HG03378 (cell line): Measurements from ENCODE around the gene LARP1.
A peak's percentile ranks its signal among the peaks of the same experiment; 100 is the strongest.
"Not testable (repeated sequence)": the region's sequence is repeated elsewhere in the genome, so short reads cannot be mapped to it uniquely, and the experiment has no call there.

Experiments used
- ATAC-seq: cut with Tn5 transposase; IDR thresholded peaks from one replicate; pipeline ENCODE4 v1.9.1; 2021; ENCODE audit warnings: mild to moderate bottlenecking, moderate library complexity; ENCODE audit not compliant: unreplicated experiment

LARP1 gene

DNA sequence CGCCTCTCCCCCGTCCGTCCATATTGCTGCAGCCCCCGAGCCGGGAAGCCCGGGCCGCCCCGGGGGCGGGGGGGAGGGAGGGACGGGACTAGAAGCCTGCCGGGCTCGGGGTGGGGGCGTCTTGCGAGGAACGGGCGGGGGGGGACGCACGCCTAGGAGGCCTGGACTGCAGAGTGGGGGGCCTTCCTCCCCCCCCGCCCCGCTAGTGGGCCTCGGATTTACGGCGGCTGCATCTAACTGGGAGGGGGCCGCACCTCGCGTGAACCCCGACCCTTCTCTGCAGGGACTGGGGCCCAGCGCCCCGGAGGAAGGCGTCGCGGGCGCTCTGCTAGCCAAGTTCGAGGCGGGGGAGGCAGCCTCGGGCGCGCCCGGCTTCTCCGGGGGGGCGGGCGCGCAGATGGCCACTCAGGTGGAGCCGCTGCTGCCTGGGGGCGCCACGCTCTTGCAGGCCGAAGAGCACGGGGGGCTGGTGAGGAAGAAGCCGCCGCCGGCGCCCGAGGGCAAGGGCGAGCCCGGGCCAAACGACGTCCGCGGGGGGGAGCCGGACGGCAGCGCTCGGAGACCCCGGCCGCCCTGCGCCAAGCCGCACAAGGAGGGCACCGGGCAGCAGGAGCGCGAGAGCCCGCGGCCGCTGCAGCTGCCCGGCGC, at the start of gene LARP1:
LARP1 (plus strand) TSS at position 17 of the 648 bp plus-strand sequence; CDS start at position 398, 381 bp downstream.
- no peak for ATAC-seq

DNA sequence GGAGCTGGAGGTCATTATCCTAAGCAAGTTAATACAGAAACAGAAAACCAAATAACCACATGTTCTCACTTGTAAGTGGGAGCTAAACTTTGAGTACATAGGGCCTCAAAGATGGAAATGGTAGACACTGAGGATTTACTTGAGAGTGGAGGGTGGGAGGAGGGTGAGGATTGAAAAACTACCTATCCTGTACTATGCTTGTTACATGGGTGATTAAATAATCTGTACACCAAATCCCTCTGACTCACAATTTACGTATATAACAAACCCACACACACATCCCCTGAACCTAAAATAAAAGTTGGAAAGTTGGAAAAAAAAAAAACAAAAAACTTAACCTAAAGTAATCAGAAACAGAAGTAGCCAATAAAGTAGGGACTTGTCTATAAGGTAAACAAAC, 48.8 kb upstream of the LARP1 start:
- ATAC-seq, result no peak

DNA sequence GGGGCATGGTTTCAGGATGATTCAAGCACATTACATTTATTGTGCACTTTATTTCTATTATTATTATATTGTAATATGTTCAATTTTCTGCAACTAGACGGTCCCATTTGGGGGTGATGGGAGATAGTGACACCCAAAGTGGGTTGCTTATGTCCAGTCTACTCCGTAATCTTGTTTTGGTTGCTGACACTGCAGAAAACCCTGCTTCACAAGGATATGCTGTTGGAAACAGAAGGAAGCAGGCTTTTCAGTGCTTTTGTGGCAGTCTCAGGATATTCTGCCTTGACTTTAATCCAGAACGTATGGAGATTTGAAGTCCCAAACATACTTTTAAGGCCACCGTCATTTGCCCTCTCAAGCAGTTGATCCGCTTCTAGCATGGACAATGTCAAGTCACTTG, 47.5 kb upstream of the LARP1 start:
- no peak for ATAC-seq

DNA sequence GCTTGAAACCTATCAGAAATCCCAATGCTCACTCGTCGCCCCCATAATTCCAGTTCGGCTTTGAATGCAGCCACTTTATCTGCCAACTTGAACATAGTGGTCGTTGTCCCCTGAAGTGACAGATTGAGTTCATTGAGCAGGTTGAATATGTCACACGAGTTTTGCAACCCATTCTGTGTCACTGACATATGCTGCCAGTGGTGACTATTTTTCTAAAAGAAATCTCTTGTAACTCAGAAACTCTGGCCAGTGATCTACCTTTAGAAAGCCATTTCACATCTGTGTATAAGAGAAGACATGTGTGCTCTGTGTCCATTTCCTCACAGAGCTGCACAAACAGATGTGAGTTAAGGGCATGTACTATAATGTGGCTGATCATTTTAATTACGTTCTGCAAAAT, 47.0 kb upstream of the LARP1 start:
- ATAC-seq, result no peak

DNA sequence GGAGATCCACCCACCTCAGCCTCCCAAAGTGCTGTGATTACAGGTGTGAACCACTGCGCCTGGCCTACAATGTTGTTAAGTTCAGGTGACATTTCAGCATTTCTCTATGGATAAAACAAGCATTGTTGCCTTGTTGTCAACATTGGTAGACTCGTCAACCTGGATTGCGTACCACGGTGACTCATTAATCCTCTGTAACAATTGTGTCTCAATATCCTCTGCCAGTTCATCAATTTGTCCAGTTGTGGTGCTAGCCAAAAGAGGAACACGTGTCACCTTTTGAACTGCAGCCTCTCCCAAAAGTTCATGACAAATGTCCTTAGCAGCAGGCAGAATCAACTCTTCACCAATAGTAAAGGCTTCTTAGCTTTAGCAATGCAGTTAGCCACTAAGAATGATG, 46.3 kb upstream of the LARP1 start:
- no peak for ATAC-seq

DNA sequence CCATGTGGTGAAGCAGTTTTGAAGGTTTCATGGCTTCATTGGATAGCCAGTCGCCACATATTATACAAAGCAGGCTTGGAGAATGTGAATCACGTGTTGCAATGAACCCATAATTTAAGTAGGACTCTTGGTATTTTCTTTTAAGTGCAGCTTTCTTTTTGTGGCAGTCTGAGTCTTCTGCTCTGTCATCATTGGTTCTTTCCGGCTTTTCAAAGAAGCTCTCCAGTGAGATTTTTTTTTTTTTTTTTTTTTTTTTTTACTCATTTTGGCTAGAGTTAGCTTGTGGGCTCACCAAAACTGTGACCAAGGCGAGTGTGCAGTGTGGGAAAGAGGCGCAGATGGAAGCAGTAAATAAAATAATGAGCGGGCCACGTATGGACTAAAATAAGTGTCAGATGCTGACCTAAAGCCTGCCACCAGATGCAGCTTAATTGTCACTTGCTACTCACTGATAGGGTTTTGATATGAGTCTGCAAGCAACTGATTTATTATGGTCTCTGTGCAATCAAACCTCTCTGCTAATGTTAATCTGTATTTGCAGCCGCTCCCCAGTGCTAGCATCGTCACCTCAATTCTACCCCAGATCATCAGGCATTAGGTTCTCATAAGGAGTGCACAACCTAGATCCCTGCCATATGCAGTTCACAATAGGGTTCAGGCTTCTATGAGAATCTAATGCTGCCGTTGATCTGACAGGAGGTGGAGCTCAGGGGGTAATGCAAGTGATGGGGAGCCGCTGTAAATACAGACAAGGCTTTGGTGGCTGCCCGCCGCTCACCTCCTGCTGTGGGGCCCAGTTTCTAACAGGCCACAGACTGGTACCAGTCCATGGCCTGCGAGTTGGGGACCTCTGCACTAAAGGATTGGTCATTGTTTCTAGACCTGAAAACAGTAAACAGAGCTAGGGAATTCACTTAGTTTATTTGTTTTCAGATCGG, 45.5 kb upstream of the LARP1 start:
- ATAC-seq, result no peak

DNA sequence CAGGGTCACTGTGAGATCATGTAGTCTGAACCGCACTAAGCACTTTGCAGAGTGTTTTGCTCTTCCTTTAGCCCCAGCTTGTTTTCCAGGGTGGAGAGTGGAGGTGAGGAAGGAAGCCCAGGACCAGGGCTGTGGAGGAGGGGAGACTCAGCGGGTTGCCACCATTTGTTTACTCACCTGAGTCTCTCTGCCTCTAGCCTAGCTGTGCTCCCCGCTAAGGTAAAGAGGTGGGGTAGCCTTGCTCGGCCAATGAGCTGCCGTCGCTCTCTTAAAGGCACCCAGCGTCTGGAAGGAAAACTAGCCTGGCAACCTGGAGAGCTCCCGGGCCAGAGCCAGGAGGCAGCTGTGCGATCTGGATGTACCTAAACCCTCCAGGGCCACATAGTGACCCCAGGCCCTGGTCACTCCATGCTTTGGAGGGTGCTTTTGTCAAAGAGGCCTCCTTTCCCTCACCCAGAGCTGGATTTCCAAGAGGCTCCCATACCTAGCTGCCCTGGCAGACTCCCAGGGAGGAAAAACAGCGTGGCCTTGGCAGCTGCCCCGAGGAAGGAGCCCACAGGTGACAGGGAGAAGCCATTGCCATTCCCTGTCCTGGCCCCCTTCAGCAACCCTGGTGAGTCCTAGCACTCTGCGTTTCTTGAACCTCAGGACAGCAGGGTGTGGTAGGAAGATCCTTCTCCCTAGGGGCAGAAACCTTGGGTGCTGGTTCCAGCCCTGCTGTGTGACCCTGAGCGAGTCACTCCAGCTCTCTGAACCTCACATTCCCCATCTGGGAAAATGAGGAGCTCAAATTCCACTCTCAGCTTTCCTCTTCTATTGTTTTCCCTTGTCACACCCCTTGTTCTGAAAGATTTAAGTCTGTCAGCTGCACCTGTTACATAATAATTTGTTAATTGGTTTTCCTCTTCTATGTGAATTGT, 42.4 kb upstream of the LARP1 start:
- ATAC-seq, result no peak

DNA sequence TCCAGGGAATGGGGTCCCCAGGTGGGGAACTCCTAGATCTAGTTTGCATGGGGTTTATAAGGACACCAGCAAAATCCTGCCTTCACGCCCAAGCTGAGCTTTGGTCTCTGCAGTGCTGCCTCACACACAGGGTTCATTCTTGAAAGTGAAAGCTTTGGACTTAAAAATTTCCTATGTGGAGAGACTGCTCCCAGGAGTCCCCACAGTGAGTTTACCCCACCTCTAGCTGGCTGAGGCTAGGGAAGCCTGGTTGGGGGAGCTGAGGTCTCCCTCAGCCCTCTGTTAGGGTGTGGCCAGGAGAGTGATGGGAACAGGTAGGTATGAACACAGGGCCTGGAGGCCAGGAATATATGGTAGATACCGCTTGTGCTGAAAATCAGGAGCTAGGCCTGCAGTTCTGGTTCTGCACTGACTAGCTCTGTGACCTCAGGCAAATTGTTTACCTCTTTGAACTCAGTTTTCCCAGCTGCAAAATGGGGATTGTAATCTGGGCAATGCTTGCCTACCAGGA, 41.5 kb upstream of the LARP1 start:
- ATAC-seq, result no peak

DNA sequence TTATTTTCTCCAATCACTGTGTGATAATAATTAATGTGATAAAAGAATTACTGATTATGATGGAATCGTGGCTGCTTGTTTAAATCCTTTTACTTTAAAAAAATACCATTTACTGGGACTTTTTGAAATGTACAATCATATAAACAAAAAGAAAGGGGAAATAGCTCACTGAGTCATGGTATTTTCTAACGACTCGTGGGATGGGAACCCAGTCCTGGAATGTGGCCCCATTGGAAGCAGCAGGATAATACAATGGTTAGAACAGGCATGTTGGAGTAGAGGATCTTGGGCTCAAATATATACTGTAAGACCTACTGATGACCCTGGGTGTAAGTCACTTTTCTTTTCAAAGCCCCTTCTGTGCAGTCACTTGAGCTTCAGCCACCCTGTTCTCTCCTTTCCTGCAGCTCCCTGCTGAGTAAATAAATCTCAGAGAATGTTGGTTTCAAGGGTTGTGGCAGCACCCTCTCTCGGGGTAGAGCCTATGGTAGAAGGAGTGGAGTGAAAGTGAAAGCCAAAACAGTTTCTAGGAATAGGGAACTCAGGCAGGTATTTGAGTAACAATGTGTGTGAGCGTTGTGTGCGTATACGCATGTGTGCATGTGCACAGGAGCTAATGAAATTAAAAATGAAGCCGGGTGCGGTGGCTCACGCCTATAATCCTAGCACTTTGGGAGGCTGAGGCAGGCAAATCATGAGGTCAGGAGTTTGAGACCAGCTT, 40.8 kb upstream of the LARP1 start:
- peak; percentile 88 for ATAC-seq

DNA sequence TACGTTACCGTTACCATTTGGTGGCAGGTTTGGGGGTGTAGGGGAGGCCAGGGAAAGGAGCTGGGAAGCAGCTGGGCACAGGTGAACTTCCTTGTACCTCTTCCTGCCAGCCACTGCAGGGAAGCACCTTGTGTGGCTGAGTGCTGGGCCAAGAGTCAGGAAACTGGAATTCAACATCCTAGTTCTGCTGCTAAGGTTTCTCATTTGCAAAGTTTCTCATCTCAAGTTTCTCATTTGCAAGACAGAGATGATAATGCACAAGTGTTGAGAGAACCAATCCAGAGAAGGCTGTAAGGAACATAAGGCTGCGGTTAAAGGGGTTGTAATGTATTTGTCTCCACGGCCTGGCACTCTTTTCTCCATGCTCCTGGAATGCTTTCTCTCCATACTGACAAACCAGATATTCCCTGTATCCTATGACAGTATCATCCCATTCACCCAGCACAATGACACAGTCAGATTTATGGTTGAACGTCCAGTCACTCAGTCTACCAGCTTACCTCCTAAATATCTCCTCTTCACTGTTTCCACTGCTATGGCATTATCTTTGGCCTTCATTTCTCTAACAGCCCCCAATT, 33.6 kb upstream of the LARP1 start:
- ATAC-seq, result no peak

DNA sequence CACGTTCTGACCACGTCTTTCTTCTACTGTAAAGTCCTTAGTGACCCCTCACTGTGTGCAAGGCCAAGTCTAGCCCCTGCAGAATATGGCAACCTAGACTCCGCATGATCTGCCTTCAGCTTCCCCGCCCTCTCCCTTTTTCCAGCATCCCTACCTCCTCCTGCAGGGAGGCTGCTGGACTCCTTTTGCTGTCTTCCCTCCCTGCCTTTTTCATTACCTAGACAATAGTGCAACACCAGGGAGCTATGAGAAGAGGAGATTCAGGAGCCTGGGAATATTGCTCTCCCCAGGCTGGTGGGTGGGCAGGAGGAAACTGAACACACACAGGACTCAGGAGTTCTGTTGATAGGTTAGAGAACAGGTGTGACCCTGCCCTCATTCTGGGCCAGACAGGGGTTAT, 33.1 kb upstream of the LARP1 start:
- no peak for ATAC-seq

DNA sequence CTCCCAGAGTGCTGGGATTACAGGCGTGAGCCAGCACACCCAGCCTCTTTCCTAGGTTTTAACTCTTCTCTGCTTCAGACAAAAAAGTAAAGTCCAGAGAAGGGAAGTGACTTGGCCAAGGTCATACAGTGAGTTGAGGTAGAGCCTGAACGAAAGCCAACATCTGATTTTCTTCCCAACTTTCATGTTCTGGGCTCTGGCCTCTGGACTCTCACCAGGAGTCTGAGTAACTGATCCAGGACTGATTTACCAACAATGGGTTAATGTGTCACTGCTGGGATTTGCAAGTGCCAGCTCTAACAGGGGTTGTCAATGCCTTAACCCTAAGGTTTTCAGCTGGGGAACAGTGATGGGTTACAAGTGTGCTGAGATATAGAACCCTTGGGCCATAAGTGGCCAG, 32.2 kb upstream of the LARP1 start:
- ATAC-seq, result no peak

DNA sequence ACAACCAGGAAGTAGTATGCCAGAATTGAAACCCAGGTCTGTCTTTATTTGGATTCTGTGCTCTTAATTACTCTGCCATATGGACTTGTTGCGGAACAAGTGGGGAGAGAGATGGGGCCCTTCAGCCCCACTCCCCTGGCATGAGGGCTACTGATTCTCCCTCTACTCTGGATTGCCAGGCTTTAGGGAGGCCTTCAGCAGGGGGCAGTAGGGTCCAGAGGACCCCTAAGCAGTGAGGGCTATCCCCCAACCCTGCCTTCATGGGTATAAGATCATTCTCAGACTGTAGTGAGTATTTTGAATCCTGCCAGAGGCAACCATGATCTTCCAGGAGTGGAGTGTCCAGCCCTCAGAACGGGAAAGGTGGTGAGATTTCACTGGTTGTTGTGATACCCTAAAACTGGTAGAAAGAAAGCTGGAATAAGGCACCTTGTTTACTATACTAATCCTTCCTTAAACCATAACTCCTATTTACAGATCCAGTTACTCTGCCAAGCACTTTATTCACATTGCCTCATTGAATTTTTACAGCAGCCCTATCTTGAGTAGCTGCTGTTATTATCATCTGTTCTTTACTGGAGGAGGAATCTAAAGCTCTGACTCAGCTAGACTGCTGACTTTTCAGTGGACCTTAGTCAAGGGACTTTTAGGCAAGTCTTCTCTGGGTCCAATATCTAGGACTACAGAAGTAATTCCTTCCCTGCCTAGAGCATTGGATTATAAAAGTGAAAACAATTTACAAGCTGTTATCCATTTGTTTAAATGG, 31.3 kb upstream of the LARP1 start:
- ATAC-seq, result no peak

DNA sequence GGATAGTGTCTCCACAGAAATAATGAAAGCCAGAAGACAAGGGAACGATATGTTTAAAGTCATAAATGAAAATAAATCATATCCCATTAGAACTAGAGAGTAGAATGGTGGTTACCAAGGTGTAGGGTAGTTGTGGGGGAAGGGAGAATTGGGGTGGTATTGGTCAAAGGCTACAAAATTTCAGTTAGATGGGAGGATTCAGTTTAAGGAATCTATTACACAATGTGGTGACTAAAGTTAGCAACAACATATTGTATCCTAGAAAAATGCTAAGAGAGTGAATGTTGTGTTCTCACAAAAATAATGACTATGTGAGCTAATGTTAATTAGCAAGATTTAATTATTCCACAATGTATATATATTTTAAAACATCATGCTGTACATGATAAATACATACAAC, 27.8 kb upstream of the LARP1 start:
- no peak for ATAC-seq

DNA sequence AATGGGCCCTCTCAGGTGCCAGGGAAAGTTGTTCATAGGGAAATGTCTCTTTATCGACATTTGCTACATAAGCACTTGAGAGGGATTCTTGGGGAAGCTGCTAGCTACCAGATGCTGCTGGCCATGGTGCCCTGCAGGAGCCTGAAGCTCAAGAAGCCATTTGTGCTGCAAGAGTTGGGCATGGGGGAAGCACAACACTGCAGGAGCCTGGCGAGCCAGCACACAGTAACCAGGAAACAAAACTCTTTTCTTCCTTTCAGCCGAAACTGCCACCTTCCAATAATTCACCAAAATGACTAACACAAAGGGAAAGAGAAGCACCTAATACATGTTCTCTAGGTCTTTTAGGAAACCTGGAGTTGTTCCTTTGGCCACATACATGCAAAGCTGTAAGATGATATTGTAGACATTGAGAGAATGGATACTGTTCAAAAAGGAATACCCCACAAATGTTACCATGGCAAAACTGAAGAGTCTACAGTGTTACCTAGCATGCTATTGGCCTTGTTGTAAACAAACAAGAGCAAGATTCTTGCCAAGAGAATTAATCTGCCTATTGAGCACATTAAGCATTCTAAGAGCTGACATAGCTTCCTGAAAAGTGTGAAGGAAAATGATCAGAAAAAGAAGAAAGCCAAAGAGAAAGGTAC, 26.1 kb upstream of the LARP1 start:
- no peak for ATAC-seq

DNA sequence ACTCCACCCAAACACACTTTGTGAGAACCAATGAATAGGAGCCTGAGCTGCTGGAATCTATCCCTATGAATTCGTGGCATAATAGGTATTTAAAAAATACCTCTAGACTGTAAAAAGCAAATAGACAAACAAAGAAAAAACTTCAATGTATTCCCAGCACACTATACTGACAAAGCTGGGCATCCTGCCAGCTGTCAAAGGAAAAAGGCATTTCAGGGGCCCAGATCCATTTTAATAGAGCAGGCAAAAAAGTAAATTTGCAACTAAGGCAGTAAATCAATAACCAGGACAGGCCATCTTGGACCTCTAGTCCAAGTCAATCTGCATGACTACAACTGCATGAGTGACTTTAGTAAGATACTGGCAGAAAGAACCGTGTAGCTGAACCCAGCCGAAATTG, 25.6 kb upstream of the LARP1 start:
- no peak for ATAC-seq

DNA sequence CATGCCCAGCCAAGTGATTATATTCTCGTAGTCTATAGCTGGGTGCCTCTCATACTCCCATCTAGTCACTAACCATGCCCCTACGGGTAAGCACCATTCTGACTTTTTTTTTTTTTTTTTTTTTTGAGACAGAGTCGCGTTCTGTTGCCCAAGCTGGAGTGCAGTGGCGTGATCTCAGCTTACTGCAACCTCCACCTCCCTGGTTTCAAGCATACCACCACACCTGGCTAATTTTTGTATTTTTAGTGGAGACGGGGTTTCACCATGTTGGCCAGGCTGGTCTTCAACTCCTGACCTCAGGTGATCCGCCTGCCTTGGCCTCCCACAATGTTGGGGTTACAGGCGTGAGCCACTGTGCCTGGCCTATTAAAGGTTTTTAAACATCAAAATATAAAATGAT, 24.4 kb upstream of the LARP1 start:
- not testable (repeated sequence) for ATAC-seq

DNA sequence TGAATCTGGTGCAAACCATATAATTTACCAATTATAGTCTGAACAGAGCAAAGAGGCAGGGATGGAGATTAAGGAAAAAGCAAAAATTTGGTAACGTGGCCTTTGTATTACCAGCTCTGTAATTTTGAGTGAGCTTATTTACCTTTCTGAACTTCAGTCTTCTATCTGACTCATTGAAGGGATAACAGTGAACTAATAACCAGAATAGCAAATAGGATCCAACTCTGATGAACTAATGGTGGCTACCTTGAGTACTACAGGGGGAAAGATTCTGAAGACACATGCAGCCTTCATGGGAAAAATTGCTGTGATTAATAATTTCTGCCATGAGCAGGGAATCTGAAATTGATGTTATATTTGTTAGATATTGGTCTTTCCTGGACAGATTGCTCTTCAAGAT, 23.0 kb upstream of the LARP1 start:
- no peak for ATAC-seq
